Vagina (tissue), 2 donors: ENCODE data around the gene TENM4.

Source experiments
- CTCF ChIP-seq, 3 experiments: fragments of 450-650 bp in 2 of 3; fragments of 200-600 bp in 1 of 3; sonication (generic) in 1 of 3; IDR thresholded peaks; one replicate each; pipeline ENCODE4 v1.5.1; 2017 to 2019; ENCODE audit warnings: antibody characterized with exemption in 3 of 3, mild to moderate bottlenecking in 2 of 3, moderate library complexity in 2 of 3
- POLR2A ChIP-seq, 2 donors: fragments of 450-650 bp; IDR thresholded peaks; one replicate each; pipeline ENCODE4 v1.6.1; 2017; ENCODE audit warnings: antibody characterized with exemption in 2 of 2, mild to moderate bottlenecking in 2 of 2, moderate library complexity in 2 of 2
- POLR2AphosphoS5 ChIP-seq, 2 donors: sonication (generic); formaldehyde crosslinking; IDR thresholded peaks; one replicate each; pipeline ENCODE4 v1.9.0; 2017; ENCODE audit warnings: antibody characterized with exemption in 2 of 2, mild to moderate bottlenecking in 2 of 2, low read depth in 1 of 2; ENCODE audit not compliant: insufficient read depth in 1 of 2

- TF ChIP-seq CTCF (IDR thresholded peaks at IDR 0.05) = no peak
- no peak for TF ChIP-seq POLR2AphosphoS5 (IDR thresholded peaks at IDR 0.05; ENCODE audit: insufficient read depth in 1 of 2, low read depth in 1 of 2)
- no peak for TF ChIP-seq POLR2A (IDR thresholded peaks at IDR 0.05)
Measured at GRCh38 chr11:78764946-78765345, 675.9 kb downstream of the TENM4 start.
